ENCODE data around the gene SIL1.
"Not testable (repeated sequence)": the region's sequence is repeated elsewhere in the genome, so short reads cannot be mapped to it uniquely, and the experiment has no call there.

The SIL1 gene

GRCh38 chr5:139105621-139106071, 92.5 kb downstream of the SIL1 start:
- DNase-seq (ENCODE audit: low spot score): peak; percentile 86

GRCh38 chr5:139104577-139105276, 93.4 kb downstream of the SIL1 start:
- no peak for DNase-seq (ENCODE audit: low spot score)

- no peak for DNase-seq (ENCODE audit: low spot score)
Measured at GRCh38 chr5:139103762-139104161, 94.4 kb downstream of the SIL1 start.

GRCh38 chr5:139100825-139101224, 97.3 kb downstream of the SIL1 start:
- no peak for DNase-seq (ENCODE audit: low spot score)

GRCh38 chr5:139094154-139095131, 103.7 kb downstream of the SIL1 start:
- no peak for DNase-seq (ENCODE audit: low spot score)

GRCh38 chr5:139092741-139093343, 105.3 kb downstream of the SIL1 start:
- no peak for DNase-seq (ENCODE audit: low spot score)

- DNase-seq (ENCODE audit: low spot score): no peak
Measured at GRCh38 chr5:139091439-139092156, 106.6 kb downstream of the SIL1 start.

- DNase-seq (ENCODE audit: low spot score): no peak
Measured at GRCh38 chr5:139090581-139090980, 107.6 kb downstream of the SIL1 start.

GRCh38 chr5:139088024-139088423, 110.1 kb downstream of the SIL1 start:
- DNase-seq (ENCODE audit: low spot score): no peak

- no peak for DNase-seq (ENCODE audit: low spot score)
Measured at GRCh38 chr5:139082813-139083498, 115.2 kb downstream of the SIL1 start.

- no peak for DNase-seq (ENCODE audit: low spot score)
Measured at GRCh38 chr5:139079991-139080610, 118.1 kb downstream of the SIL1 start.

GRCh38 chr5:139079225-139079990, 118.8 kb downstream of the SIL1 start:
- no peak for DNase-seq (ENCODE audit: low spot score)

- DNase-seq (ENCODE audit: low spot score): no peak
Measured at GRCh38 chr5:139078345-139078744, 119.8 kb downstream of the SIL1 start.

- DNase-seq (ENCODE audit: low spot score): no peak
Measured at GRCh38 chr5:139077899-139078298, 120.3 kb downstream of the SIL1 start.

- no peak for DNase-seq (ENCODE audit: low spot score)
Measured at GRCh38 chr5:139076111-139076510, 122.1 kb downstream of the SIL1 start.

- no peak for DNase-seq (ENCODE audit: low spot score)
Measured at GRCh38 chr5:139075066-139076050, 122.8 kb downstream of the SIL1 start.

- DNase-seq (ENCODE audit: low spot score): not testable (repeated sequence)
Measured at GRCh38 chr5:139073956-139074355, 124.2 kb downstream of the SIL1 start.

- no peak for DNase-seq (ENCODE audit: low spot score)
Measured at GRCh38 chr5:139068494-139069151, 129.5 kb downstream of the SIL1 start.
